Astrocyte (in vitro differentiated cells and primary cell): Measurements from ENCODE around the gene CEP63. TPM values are rescaled to one million over a fixed set of nuclear protein-coding genes. Genes with fewer than 3 reads are reported as not detected.

Source experiments
- DNase-seq: peaks from one replicate; pipeline ENCODE4 v3.0.0-alpha.2; 2010; ENCODE audit warnings: low read depth
- FAIRE-seq: peaks from 2 replicates; lab custom pipeline; 2011; peaks lifted over from hg19 to GRCh38; lab: Jason Lieb, UNC
- H2AFZ ChIP-seq: 2 replicates; pipeline ENCODE4 v1.6.0; 2012; ENCODE audit warnings: low read depth, low read length, inconsistent platforms
- H3K27ac ChIP-seq: 2 replicates; pipeline ENCODE4 v1.5.1; 2011; ENCODE audit warnings: low read depth, low read length, inconsistent platforms
- H3K27me3 ChIP-seq: 2 replicates; pipeline ENCODE4 v1.6.0; 2011; ENCODE audit warnings: low read length, inconsistent platforms; ENCODE audit not compliant: insufficient read depth
- H3K36me3 ChIP-seq: 2 replicates; pipeline ENCODE4 v1.5.1; 2011; ENCODE audit warnings: low read length, inconsistent platforms; ENCODE audit not compliant: insufficient read depth
- H3K4me1 ChIP-seq: 2 replicates; pipeline ENCODE4 v1.5.1; 2011; ENCODE audit warnings: low read length, inconsistent platforms; ENCODE audit not compliant: insufficient read depth
- H3K4me2 ChIP-seq: 2 replicates; pipeline ENCODE4 v1.6.0; 2012; ENCODE audit warnings: low read length, inconsistent platforms
- H3K4me3 ChIP-seq: 2 replicates; pipeline ENCODE4 v1.5.1; 2011; ENCODE audit warnings: low read depth, mild to moderate bottlenecking, low read length, inconsistent platforms; ENCODE audit not compliant: insufficient read depth
- H3K79me2 ChIP-seq: 2 replicates; pipeline ENCODE4 v1.6.0; 2012; ENCODE audit warnings: mild to moderate bottlenecking, low read length, inconsistent platforms; ENCODE audit not compliant: insufficient read depth
- H3K9ac ChIP-seq: 2 replicates; pipeline ENCODE4 v1.6.0; 2012; ENCODE audit warnings: mild to moderate bottlenecking, low read length, inconsistent platforms
- H3K9me3 ChIP-seq: 2 replicates; pipeline ENCODE4 v1.5.1; 2012; ENCODE audit warnings: low read depth, mild to moderate bottlenecking, low read length, inconsistent platforms; ENCODE audit not compliant: insufficient read depth
- H4K20me1 ChIP-seq: 2 replicates; pipeline ENCODE4 v1.6.0; 2012; ENCODE audit warnings: low read length, inconsistent platforms; ENCODE audit not compliant: insufficient read depth
- H3K27ac Mint-ChIP-seq: one replicate; pipeline ENCODE4 v1.8.0; 2021; ENCODE audit warnings: mild to moderate bottlenecking, mixed read lengths; ENCODE audit not compliant: unreplicated experiment
- H3K27me3 Mint-ChIP-seq: one replicate; pipeline ENCODE4 v1.8.0; 2021; ENCODE audit warnings: low read depth, mixed read lengths; ENCODE audit not compliant: unreplicated experiment
- H3K36me3 Mint-ChIP-seq: one replicate; pipeline ENCODE4 v1.8.0; 2021; ENCODE audit warnings: low read depth, mixed read lengths; ENCODE audit not compliant: unreplicated experiment
- H3K4me1 Mint-ChIP-seq: one replicate; pipeline ENCODE4 v1.8.0; 2021; ENCODE audit warnings: low read depth, mixed read lengths; ENCODE audit not compliant: unreplicated experiment
- H3K4me3 Mint-ChIP-seq: one replicate; pipeline ENCODE4 v1.8.0; 2021; ENCODE audit warnings: mild to moderate bottlenecking, moderate library complexity, mixed read lengths; ENCODE audit not compliant: unreplicated experiment
- H3K9me3 Mint-ChIP-seq: one replicate; pipeline ENCODE4 v1.8.0; 2021; ENCODE audit warnings: mild to moderate bottlenecking, mixed read lengths; ENCODE audit not compliant: unreplicated experiment
- EZH2 ChIP-seq: IDR thresholded peaks from 2 replicates; pipeline ENCODE4 v1.6.1; 2012; ENCODE audit warnings: mild to moderate bottlenecking, low read length, inconsistent platforms; ENCODE audit not compliant: insufficient read depth
- total RNA-seq: library from RNA; stranded (reverse); gene quantifications from 2 replicates; pipeline ENCODE4 v1.2.1, GENCODE V29; 2021
- TF ChIP-seq, protein P1 (sequence below): IDR thresholded peaks from 2 replicates; pipeline ENCODE4 v1.5.1; 2011; ENCODE audit warnings: low read depth, mild to moderate bottlenecking, inconsistent platforms, low read length, moderate library complexity; ENCODE audit not compliant: insufficient read depth

Gene CEP63
- total RNA-seq, 1 donor from 2014 or later = 21.3 TPM

DNA sequence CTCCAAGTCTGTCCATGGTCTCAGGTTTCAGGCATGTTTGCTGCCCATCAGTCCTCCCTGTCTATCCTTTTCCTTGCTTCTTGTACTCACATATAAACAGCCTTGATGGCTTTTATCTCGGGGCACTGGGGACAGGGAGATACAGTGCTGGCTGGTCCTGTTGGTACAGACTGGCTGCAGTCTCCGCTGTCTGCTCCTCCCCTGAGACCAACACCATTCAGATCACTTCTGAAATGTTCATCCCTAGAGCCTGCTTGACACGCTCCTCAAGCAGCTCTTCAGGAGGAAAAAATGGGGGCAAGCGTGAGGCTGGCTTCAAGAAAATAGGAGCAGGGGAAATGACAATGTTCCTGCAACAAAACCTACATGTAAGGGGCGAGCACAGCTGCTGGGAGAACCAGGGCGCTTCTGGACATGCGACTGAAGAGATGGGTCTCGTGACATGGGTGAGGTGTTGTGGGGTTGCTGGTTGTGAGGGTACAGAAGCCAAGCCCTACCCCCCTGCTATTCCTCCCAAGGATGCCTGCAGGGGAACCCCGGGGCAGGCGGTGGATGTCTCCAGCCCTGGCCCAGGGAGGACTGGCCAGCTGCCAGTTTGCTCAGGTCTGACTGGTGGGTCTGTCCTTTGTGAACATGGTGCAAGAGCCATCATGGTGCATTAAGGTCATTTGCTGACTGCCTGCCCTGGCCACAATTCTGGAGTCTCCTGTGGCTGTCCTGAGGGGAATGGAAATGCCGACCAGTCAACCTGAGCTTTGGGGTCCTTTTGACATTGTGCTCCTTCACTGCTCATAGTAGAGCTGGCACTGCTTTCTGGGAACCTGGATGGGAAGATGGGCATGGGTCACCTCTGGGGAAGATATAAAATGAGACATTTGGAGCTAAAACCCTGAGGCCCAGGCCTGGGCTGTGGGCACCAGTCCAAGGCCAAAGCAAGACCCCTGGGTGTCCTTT lies 124.9 kb downstream of the CEP63 start:
- no peaks in the 10 kb centered on the region for H3K9me3 Mint-ChIP-seq
- H3K4me2 ChIP-seq = no peak overlapping the region
- H4K20me1 ChIP-seq = no peaks in the 10 kb centered on the region
- DNase-seq = no peak
- no peak overlapping the region for H3K4me3 ChIP-seq
- H3K27me3 ChIP-seq = no peaks in the 10 kb centered on the region
- no peaks in the 10 kb centered on the region for H3K4me1 Mint-ChIP-seq
- peaks cover 56% of the 10 kb centered on the region for H3K27me3 Mint-ChIP-seq
- no peak overlapping the region for H3K9ac ChIP-seq
- H3K27ac Mint-ChIP-seq = no peak overlapping the region
- no peak for FAIRE-seq
- H3K27ac ChIP-seq = no peak overlapping the region
- no peaks in the 10 kb centered on the region for H3K36me3 ChIP-seq
- TF ChIP-seq EZH2 = no peak
- TF ChIP-seq, protein P1, sequence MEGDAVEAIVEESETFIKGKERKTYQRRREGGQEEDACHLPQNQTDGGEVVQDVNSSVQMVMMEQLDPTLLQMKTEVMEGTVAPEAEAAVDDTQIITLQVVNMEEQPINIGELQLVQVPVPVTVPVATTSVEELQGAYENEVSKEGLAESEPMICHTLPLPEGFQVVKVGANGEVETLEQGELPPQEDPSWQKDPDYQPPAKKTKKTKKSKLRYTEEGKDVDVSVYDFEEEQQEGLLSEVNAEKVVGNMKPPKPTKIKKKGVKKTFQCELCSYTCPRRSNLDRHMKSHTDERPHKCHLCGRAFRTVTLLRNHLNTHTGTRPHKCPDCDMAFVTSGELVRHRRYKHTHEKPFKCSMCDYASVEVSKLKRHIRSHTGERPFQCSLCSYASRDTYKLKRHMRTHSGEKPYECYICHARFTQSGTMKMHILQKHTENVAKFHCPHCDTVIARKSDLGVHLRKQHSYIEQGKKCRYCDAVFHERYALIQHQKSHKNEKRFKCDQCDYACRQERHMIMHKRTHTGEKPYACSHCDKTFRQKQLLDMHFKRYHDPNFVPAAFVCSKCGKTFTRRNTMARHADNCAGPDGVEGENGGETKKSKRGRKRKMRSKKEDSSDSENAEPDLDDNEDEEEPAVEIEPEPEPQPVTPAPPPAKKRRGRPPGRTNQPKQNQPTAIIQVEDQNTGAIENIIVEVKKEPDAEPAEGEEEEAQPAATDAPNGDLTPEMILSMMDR = no peak
- H2AFZ ChIP-seq = no peak overlapping the region
- no peak overlapping the region for H3K4me3 Mint-ChIP-seq
- H3K79me2 ChIP-seq = no peaks in the 10 kb centered on the region
- H3K9me3 ChIP-seq = no peaks in the 10 kb centered on the region
- no peaks in the 10 kb centered on the region for H3K4me1 ChIP-seq
- no peaks in the 10 kb centered on the region for H3K36me3 Mint-ChIP-seq

DNA sequence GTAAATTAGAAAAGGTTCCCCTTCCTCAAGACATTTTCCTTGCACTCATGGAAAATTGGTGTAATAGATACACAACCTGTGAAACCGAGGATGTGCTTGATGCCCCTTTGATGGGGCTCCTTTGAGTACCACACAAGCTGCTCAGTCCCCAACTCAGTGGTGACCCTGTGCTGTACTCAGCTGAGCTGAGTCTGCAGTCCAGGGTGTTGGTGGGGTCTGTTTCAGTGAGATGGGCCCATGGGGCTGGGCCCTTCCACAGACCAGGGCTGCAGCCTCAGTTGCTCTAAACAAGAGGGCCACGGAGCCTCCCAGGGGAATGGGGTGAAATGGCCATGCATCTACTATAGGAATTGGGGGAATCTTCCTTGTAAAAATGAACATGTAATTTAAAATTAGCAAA lies 125.7 kb downstream of the CEP63 start:
- Mint-ChIP-seq H3K4me1 (no peaks in the 10 kb centered on the region), H3K9me3 (no peaks in the 10 kb centered on the region), H3K27ac (no peak overlapping the region), H3K27me3 (peaks cover 48% of the 10 kb centered on the region), H3K4me3 (no peak overlapping the region), H3K36me3 (no peaks in the 10 kb centered on the region)
- Histone ChIP-seq H2AFZ (no peak overlapping the region), H3K9ac (no peak overlapping the region), H3K36me3 (no peaks in the 10 kb centered on the region), H3K27ac (no peak overlapping the region), H4K20me1 (no peaks in the 10 kb centered on the region), H3K79me2 (no peaks in the 10 kb centered on the region), H3K27me3 (no peaks in the 10 kb centered on the region), H3K4me3 (no peak overlapping the region), H3K4me2 (no peak overlapping the region), H3K4me1 (no peaks in the 10 kb centered on the region), H3K9me3 (no peaks in the 10 kb centered on the region)
- no peak for DNase-seq
- no peak for TF ChIP-seq EZH2
- TF ChIP-seq, protein P1 = no peak
- no peak for FAIRE-seq
